A673 (cell line): ENCODE results near the gene AGAP4.
"Not testable (repeated sequence)": the region's sequence is repeated elsewhere in the genome, so short reads cannot be mapped to it uniquely, and the experiment has no call there.

ENCODE experiments used
- EZH2 ChIP-seq: fragments of 200-600 bp; sonication (generic); IDR thresholded peaks from 2 replicates; pipeline ENCODE4 v1.6.1; 2017; ENCODE audit warnings: borderline replicate concordance, low read depth, mild to moderate bottlenecking, mixed read lengths, antibody characterized with exemption, low read length; ENCODE audit not compliant: poor library complexity, severe bottlenecking
- TF ChIP-seq, protein P1 (sequence below): fragments of 300-800, 200-600 bp; sonication (generic); conservative IDR thresholded peaks from 2 replicates; pipeline ENCODE4 v1.5.1; 2017; ENCODE audit warnings: low read depth, mild to moderate bottlenecking, antibody characterized with exemption, low read length, moderate library complexity, mixed read lengths

- TF ChIP-seq, protein P1, sequence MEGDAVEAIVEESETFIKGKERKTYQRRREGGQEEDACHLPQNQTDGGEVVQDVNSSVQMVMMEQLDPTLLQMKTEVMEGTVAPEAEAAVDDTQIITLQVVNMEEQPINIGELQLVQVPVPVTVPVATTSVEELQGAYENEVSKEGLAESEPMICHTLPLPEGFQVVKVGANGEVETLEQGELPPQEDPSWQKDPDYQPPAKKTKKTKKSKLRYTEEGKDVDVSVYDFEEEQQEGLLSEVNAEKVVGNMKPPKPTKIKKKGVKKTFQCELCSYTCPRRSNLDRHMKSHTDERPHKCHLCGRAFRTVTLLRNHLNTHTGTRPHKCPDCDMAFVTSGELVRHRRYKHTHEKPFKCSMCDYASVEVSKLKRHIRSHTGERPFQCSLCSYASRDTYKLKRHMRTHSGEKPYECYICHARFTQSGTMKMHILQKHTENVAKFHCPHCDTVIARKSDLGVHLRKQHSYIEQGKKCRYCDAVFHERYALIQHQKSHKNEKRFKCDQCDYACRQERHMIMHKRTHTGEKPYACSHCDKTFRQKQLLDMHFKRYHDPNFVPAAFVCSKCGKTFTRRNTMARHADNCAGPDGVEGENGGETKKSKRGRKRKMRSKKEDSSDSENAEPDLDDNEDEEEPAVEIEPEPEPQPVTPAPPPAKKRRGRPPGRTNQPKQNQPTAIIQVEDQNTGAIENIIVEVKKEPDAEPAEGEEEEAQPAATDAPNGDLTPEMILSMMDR, result not testable (repeated sequence)
- TF ChIP-seq EZH2, result not testable (repeated sequence)
These were observed at the start of gene AGAP4 for GRCh38 chr10:45847400-45847799.
